HG03045 (cell line): Measurements from ENCODE around the gene HAT1.
"Not testable (repeated sequence)": the region's sequence is repeated elsewhere in the genome, so short reads cannot be mapped to it uniquely, and the experiment has no call there.

Experiments
- ATAC-seq: cut with Tn5 transposase; IDR thresholded peaks from one replicate; pipeline ENCODE4 v1.9.1; 2021; ENCODE audit warnings: mild to moderate bottlenecking, moderate library complexity; ENCODE audit not compliant: unreplicated experiment

Gene HAT1, protein sequence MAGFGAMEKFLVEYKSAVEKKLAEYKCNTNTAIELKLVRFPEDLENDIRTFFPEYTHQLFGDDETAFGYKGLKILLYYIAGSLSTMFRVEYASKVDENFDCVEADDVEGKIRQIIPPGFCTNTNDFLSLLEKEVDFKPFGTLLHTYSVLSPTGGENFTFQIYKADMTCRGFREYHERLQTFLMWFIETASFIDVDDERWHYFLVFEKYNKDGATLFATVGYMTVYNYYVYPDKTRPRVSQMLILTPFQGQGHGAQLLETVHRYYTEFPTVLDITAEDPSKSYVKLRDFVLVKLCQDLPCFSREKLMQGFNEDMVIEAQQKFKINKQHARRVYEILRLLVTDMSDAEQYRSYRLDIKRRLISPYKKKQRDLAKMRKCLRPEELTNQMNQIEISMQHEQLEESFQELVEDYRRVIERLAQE

DNA sequence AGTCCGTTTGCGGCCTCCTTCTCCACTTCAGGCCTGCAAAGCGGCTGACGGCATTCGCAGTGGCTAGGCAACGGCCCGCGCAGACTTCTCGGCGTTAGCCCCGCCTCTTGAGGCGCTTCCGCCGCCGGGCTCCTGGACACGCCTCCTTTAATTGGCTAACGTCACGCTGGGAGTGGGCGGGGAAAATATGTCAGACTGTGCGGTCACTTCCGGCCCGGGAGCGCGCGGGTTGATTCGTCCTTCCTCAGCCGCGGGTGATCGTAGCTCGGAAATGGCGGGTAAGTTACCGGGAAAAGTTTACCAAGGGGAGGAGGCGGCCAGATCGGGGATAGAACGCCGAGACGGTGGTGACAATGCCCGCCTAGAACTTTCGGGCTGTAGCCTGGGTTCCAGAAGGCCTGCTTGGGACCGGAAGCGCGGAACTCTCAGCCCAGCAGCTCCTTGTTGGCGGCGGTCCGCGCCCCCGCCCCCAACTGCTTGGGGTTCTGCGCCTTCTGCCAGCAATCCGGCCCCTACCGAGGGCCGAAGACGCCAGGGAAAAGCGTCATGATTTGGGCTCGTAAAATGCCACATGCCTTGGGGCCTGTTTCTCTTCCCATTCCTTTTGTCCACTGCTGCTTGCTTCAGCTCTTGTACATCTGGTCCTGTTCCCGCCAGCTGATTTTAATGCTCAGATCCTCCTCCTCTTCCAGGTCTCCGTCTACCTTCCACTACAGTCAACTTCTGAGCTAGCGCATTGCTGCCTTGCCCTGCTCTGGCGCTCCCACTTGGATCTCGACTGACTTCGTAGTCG lies at the start of gene HAT1:
Gene HAT1, plus strand, starts transcription at position 232 of the 793 bp plus-strand sequence. Its CDS starts 40 bp downstream, at position 272.
- peak; percentile 97 for ATAC-seq

DNA sequence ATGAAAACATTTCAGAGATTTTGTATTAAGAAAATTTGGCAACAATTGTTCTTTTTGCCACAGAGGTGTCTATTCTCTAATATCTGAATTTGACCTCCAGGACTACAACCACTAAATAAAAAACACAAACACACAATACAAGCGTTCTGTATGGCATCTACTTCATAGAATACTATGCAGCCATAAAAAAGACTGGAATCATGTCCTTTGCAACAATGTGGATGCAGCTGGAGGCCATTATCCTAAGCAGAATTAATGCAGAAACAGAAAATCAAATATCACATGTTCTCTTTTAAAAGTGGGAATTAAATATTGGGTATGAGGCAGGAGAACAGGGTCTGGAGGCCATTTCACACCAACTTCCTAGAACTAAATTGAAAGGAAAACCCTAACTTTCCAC lies 47.7 kb upstream of the HAT1 start:
- no peak for ATAC-seq

DNA sequence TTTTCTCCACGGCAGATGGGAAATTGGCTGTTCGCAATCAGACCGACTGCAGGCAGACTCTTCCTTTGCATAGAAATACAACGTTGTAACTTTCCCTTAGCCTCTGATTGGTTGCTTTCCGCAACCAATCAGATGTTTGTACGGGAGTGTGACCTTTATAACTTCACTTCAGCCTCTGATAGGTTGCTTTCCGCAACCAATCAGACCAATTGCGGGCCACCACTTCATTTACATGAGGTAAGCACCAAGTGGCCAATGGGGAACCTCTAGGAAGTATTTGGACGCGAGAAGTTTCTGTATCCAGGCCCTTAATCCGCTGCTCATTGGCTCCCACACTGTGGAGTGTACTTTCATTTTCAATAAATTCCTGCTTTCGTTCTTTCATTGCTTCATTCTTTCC lies 47.3 kb upstream of the HAT1 start:
- ATAC-seq, result no peak

DNA sequence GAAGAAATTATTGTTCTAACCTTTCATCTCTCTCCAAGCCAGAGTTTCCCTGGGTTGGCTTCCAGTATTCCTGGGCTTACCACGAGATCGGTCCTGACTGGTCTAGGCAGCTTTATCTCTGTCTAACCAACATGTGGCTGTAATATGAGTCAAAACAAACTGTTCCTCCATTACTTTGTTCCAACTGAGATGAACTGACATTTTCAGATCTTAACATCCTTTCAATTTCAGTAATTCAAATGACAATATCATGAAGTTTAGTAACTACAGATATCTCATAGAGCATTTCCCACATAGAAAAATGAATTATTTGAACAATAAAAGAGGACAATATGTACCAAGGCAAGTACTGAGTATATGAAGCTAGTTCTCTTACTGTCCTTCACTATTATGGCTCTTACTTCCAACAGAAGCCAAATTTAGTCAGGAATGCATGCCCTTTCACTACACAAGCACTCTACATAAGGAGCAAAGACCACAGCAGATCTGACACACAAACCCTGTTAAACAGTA lies 43.7 kb upstream of the HAT1 start:
- ATAC-seq, result no peak

DNA sequence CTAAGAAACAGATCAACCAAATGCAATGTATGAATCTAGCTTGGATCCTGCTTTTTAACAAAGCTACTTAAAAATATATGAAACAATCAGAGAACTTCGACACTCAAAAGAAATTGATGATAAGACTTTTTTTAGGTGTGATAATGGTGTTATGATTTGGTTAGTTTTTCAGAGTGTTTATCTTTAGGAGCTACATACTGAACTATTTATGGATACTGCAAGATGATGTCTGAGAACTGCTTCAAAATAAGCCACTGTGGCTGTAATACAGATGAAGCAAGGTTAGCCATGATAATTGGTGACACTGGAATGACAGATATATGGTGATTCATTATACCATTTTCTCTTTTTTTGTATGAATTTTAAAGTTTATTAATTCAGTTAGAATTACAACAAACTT lies 42.4 kb upstream of the HAT1 start:
- no peak for ATAC-seq

DNA sequence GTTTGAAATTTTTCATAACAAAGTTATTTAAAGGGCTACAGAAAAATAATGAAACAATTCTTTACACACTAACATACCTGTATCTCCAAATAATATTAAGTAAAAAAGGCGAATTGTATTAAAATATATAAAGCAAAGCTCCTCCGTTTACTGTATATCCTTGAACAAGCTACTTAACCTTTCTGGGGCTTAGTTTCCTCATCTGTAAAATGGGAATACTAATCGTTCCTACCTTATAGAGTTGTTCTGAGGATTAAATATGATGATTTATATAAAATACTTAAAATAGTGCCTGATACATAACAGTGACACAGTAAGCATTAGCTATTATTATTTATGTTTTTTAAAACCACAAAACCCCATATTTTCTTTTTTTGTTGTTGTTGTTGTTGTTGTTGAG lies 41.5 kb upstream of the HAT1 start:
- ATAC-seq, result no peak

DNA sequence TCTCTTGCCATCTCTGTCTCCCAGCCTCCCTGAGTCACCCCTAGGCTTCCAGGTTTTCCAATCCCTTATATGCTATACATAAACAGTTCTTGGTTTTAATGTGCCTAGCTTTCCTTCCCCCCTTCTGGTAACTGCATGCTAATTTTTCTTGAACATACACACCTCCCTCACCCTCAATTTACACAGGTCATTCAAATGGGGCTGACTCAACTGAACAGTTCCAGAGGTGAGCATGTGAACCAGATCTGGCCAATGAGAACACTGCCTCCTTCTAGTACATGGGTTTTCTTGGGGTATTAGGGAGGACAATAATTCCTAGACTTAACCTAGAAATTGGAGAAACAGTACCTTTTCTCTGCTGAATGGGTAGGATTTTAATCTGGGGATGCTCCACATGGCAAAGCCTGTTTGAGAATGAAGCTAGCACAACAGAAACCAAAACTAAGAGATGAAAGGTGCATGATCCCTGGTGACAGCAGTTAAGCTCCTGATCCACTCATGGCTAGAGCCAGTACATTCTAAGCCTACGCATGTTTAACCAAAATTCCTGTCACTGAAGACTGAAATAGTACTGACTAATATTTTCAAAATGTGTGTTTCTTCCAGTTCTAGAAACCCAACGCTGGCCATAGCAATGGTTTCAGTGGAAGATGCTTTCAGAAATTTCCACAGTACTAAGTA lies 40.0 kb upstream of the HAT1 start:
- peak; percentile 55 for ATAC-seq

DNA sequence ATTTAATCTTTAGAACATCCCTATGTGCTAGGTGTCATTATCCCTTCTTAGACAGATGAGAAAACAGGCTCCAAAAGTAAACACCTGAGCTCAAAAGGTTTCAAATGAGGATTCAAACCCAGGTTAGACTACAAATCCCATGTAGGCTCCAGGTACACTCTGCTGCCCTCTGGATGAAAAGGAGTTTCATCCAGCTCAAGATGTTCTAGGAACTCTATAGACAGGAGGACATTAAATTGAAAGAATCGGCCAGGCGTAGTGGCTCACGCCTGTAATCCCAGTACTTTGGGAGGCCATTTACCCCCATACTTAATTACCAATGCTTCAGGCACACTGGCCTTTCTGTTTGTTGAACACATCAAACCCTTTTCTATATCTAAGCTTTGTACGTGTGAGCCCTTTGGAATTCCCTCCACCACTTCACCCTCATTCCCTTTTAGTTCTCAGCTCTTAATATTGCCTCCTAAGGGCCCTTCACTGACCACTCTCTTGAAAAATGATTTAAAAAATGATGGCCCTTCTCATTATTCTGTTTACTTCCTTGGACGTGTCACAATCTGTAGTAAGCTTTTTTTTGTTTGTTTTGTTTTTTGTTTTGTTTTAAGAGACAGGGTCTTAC lies 38.9 kb upstream of the HAT1 start:
- ATAC-seq, result no peak

DNA sequence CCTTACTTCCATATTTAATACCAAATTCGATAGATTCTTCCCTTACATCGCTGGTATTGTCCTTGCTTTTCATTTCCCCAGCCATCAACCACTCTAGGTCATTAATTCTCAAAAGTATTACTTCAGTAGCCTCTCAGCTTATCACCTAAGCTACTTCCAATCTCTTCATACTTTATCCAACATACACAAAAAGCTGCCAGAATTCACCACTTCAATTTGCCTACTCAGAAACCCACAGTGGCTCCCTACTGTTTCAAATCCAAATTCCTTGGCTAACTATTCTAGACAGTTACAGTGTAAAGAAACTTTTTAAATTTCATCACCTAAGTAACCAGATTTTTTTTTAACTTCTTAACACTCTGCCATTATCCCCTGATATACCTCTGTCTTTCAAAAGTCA lies 32.9 kb upstream of the HAT1 start:
- ATAC-seq, result no peak

DNA sequence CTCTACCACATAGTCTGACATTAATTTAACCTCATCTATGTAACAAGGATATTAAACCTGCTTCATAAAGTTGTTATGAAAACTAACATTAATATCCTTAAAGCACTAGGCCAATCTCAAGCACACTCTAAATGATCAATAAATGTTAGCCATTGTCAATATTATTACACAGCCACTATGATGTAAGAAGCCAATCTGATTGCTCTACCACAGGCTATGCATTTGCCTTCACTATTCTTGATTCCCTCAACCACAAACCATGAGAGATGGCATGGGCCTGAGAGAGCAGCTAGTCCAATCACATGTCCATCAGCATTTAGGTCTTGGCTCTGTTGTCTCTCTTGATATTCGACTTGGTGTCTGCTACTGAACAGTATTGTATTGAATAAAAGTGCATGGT lies 32.5 kb upstream of the HAT1 start:
- no peak for ATAC-seq

DNA sequence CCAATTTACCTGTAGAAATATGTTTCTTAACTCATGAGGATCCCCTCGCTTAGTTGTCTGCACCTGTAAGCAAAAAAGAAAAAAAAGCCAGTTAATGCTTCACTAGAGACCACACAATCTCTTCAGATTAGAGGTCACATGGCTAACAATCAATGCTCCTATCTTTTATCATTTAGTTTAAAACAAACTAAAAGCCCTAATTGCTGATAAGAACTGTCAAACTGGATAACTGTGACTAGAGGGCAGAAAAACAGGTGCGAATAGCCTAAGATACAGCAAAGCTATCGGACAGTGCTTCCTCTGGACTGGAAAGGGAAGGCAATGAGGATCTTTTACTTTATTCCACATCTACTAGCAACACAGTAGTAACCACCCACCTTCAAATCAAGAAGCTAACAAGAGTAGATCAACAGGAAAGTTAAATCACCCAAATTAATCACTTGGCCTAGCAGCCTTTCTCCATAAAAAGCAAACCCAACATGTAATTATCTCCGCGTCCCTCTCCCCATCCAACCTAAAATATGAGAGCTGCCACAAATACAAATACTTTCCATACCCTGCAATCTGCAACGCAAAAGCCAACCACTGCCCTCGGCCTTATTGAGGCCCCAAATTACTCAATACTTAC lies 29.0 kb upstream of the HAT1 start:
- ATAC-seq, result no peak

DNA sequence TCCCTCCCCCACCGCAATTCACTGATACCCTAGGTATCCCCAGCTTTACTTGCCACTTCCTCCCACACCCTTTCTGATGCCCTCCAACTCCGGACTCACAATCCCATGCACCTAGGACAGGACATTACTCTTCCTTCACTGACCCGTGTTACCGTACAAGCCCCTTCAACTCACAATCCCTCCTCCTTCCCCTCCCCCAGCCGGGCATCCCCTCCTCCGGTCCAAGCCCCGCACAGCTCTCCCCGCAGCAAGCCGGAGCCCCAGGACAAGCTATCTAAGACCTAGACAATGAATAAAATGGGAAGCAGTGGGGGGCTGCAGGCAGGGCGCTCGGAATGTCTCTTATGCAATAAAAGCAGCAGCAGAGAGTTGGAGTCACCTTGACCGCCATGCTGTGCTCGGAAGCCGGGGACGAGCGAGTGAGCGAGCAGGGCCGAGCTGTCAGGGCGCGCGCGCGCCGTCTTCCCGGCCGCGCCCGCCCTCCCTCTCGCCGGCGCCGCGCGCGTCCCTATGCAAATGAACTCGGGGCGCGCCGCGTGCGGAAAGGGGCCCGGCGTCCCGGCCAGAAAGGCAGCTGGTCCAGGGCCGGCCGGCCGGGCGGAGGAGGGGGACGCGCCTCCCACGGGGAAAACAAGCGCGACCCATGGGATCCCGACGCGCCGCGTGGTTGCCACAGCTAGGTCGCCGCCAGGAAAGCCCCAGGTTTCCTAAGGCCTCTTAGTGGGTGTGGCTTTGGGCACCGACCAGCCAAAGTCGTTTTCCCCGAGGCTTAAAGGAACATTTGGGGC lies 28.2 kb upstream of the HAT1 start, which contains the start of gene SLC25A12:
Gene SLC25A12, minus strand, starts transcription at position 421 of the 788 bp plus-strand sequence. Its CDS starts 30 bp downstream, at position 391.
- peak; percentile 96 for ATAC-seq

DNA sequence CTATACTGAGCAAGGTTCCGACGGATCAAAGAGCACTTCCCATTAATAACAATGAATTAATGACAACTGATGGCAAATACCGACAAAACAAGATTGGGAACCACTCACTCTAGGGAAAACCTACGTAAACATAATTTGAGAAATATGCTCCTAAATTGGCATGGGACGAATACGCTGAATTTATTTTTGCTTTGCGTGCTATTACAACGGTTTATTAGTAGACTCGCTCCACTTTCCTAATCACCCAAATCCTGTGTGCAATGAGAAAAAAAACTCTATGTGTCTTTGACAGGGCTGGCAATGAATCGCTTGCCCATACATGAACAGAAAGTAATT lies 27.7 kb upstream of the HAT1 start:
- ATAC-seq, result no peak

DNA sequence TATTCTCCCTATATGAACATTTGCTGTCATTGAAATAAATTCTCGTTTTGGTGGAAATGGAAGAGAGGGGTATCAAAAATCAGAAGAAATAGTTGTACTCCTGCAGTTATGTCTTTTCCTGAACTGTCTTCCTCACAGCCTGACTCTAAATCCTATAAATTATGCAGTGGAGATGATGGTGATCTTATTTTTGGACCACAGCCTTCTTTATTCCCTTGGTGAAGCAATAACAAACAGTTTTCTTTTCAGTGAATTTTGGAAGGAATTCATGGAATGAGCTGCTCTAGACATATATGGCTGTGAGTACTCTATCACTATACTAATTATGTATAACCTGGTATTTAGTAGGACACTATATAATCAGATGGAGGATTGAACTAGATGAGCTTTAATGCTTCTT lies 26.5 kb upstream of the HAT1 start:
- no peak for ATAC-seq

DNA sequence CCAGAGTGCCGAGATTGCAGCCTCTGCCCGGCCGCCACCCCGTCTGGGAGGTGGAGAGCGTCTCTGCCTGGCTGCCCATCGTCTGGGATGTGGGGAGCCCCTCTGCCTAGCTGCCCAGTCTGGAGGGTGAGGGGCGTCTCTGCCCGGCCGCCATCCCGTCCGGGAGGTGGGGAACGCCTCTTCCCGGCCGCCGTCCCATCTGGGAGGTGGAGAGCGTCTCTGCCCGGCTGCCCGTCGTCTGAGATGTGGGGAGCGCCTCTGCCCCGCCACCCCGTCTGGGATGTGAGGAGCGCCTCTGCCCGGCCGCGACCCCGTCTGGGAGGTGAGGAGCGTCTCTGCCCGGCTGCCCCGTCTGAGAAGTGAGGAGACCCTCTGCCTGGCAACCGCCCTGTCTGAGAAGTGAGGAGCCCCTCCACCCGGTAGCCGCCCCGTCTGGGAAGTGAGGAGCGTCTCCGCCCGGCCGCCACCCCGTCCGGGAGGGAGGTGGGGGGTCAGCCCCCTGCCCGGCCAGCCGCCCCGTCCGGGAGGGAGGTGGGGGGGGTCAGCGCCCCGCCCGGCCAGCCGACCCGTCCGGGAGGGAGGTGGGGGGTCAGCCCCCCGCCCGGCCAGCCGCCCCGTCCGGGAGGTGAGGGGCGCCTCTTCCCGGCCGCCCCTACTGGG lies 22.5 kb upstream of the HAT1 start:
- not testable (repeated sequence) for ATAC-seq

DNA sequence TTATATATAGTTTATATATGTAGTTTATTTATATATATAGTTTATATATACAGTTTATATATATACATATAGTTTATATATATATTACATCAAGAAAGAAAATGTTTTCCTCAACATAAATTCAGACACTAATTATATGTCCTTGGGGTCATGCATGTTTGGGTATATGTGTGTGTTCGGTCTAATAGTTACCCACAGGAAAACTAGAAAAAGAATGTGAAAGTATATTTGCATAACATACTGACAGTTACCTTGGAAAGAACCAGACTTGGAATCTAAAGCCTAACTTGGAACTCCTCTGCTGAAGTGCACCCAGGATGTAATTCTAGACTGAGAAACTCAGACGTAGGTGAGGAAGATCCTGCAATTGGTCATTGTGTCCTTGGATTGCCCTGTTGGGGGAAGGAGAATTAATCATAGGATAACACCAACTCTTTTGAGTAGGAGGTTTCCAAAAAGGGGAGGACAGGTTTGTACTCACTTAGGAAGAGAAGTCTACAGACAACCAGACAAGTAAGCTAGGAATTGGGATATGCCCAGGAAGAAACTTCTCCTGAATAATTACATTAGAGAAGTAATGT lies 19.3 kb upstream of the HAT1 start:
- ATAC-seq, result no peak

DNA sequence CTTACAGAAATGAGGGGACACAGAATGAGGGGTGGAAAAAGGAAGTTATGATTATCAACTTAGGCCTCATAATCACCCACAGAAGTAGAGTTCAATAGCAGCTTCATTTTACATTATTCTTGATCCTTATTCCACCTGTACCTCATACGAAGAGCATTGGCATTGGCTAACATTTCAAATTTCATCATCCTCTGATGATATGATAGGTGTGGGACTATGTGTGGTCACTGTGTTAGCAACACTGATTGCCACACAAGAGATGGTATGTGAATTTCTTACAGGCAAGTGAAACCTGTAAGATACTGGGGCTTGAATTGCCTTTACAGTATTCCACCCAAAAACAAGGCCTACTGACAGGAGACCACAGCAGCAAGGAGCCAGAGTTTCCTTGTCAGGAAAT lies 14.0 kb upstream of the HAT1 start:
- no peak for ATAC-seq

DNA sequence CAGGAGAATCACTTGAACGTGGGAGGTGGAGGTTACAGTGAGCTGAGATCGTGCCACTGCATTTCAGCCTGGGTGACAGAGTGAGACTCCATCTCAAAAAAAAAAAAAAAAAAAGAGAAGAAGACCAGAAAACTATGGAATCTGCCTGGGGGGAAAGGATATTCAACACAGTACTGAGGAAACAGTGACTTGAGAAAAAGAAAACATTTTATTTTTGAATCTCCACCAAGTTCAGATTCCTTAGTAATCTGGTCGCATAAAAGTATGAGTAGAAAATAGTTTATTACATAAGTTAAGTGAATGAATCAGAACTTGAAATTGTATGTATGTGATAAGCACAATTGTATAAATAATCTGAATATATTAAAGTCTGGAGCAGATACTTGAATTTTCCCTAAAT lies 13.0 kb upstream of the HAT1 start:
- no peak for ATAC-seq

DNA sequence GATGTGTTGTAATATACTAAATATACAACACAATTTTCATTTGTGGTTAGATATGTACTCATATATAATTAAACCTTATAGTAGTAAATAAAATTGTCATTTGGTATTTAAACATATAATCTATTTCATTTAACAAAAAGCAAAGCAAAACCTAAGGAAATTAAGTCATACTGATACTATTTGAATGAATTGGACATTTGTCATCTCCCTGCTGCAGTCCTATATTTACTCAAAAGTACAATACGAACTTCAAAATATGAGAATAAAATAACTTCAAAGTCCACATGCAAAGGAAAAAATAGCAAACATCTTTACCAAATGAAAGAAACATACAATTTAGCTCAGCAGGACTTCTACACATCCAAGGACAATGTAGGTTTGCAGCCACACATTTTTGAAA lies 11.8 kb upstream of the HAT1 start:
- no peak for ATAC-seq
